NT2/D1 (cell line): ENCODE results near the gene IFNAR1.

Experiments used
- SUZ12 ChIP-seq: IDR thresholded peaks from 2 replicates; pipeline ENCODE4 v1.6.1; 2011; ENCODE audit not compliant: insufficient read length, insufficient read depth; ENCODE audit errors: extremely low read depth
- YY1 ChIP-seq: IDR thresholded peaks from 2 replicates; pipeline ENCODE4 v1.6.1; 2011; ENCODE audit not compliant: insufficient read length, insufficient read depth
- ZNF274 ChIP-seq: IDR thresholded peaks from 2 replicates; pipeline ENCODE4 v1.6.1; 2011; ENCODE audit warnings: mild to moderate bottlenecking, low read depth, low read length

GRCh38 chr21:33398361-33398760, 73.6 kb downstream of the IFNAR1 start:
- TF ChIP-seq ZNF274, result no peak
- no peak for TF ChIP-seq YY1
- TF ChIP-seq SUZ12, result no peak
